Fibroblast of lung (primary cell): ENCODE measurements around the gene GLB1L.

Source experiments
- CTCF ChIP-seq, 2 donors: IDR thresholded peaks in 1 of 2; conservative IDR thresholded peaks in 1 of 2; 1 replicate in 1 of 2; 2 replicates in 1 of 2; pipeline ENCODE4 v1.5.1; 2011 to 2012; ENCODE audit warnings: low read length in 2 of 2, control low read depth in 1 of 2, inconsistent platforms in 1 of 2, low read depth in 1 of 2, mild to moderate bottlenecking in 1 of 2
- EZH2 ChIP-seq: IDR thresholded peaks from 2 replicates; pipeline ENCODE4 v1.5.1; 2012; ENCODE audit warnings: low read length, control low read depth, mild to moderate bottlenecking; ENCODE audit errors: missing control alignments

- TF ChIP-seq CTCF (conservative IDR thresholded peaks at IDR 0.05 in 1 of 2, IDR thresholded peaks at IDR 0.05 in 1 of 2; ENCODE audit: low read depth in 1 of 2, low read length in 2 of 2) (no peak), EZH2 (no peak)
Measured at GRCh38 chr2:219252900-219253752, 7.9 kb upstream of the GLB1L start, which contains the start of gene TUBA4B.
